Measurements from ENCODE around the gene RUFY3. TPM values are rescaled to one million over a fixed set of nuclear protein-coding genes. Genes with fewer than 3 reads are reported as not detected.

Gene RUFY3
- total RNA-seq, 1 experiment from 2014 or later, result 48.0 TPM

- H3K4me3 Mint-ChIP-seq, result no peak overlapping the region
- Histone ChIP-seq H3K23me2 (ENCODE audit: insufficient read length, low read depth, low read length, poor library complexity, severe bottlenecking) (no peaks in the 10 kb centered on the region), H3K9ac (ENCODE audit: extremely low read depth, insufficient read length, low read length) (no peak overlapping the region), H3K4ac (ENCODE audit: low read depth, low read length) (no peak overlapping the region), H2BK120ac (ENCODE audit: low read depth, low read length, poor library complexity, severe bottlenecking) (no peak overlapping the region), H3K9me3 (ENCODE audit: control insufficient read depth, low read depth, low read length) (no peaks in the 10 kb centered on the region), H3K79me1 (ENCODE audit: insufficient read depth, low read depth, low read length, poor library complexity, severe bottlenecking) (no peaks in the 10 kb centered on the region), H3K14ac (ENCODE audit: insufficient read depth, low read length) (no peak overlapping the region), H3K4me1 (ENCODE audit: insufficient read depth, low read length) (no peaks in the 10 kb centered on the region), H2BK20ac (ENCODE audit: low read depth, low read length, poor library complexity, severe bottlenecking) (no peak overlapping the region), H4K5ac (ENCODE audit: insufficient read length, low read depth, low read length) (no peak overlapping the region), H3K79me2 (ENCODE audit: insufficient read depth, low read length) (no peaks in the 10 kb centered on the region), H4K20me1 (ENCODE audit: control insufficient read depth, insufficient read depth, insufficient read length) (no peaks in the 10 kb centered on the region), H2AK5ac (ENCODE audit: insufficient read length, low read length) (no peak overlapping the region), H3K56ac (ENCODE audit: insufficient read length, low read depth, low read length) (no peak overlapping the region), H2BK5ac (ENCODE audit: insufficient read length, low read length) (no peak overlapping the region), H2AFZ (ENCODE audit: low read length) (no peak overlapping the region), H3K4me2 (ENCODE audit: insufficient read depth, insufficient read length, low read length) (no peak overlapping the region), H2BK15ac (ENCODE audit: low read depth, low read length) (no peak overlapping the region), H3K27ac (ENCODE audit: insufficient read length, low read depth, low read length) (no peak overlapping the region), H3K23ac (ENCODE audit: insufficient read length, low read depth, low read length) (no peak overlapping the region), H4K91ac (ENCODE audit: insufficient read length, low read depth, low read length) (no peak overlapping the region), H3T11ph (ENCODE audit: low read length) (no peak overlapping the region), H3K18ac (ENCODE audit: insufficient read length, low read depth, low read length) (no peak overlapping the region), H3K27me3 (ENCODE audit: insufficient read depth, low read length) (no peaks in the 10 kb centered on the region), H2BK12ac (ENCODE audit: insufficient read length, low read depth, low read length) (no peak overlapping the region), H4K8ac (replicated peaks; ENCODE audit: insufficient read length, low read depth, low read length) (no peak overlapping the region)
- H3K36me3 Mint-ChIP-seq (ENCODE audit: insufficient read depth in 1 of 3, low read depth in 3 of 3), result peaks cover 19 to 40% (median 32%) of the 10 kb centered on the region in 3 experiments
- no peaks in the 10 kb centered on the region for H3K9me3 Mint-ChIP-seq
- H3K4me1 Mint-ChIP-seq, result peaks cover 0 to 5% of the 10 kb centered on the region in 2 experiments; a peak in 1 of 4 replicates
- no peaks in the 10 kb centered on the region for H3K27me3 Mint-ChIP-seq (ENCODE audit: low read depth)
- no peak for DNase-seq
- TF ChIP-seq, protein P1, sequence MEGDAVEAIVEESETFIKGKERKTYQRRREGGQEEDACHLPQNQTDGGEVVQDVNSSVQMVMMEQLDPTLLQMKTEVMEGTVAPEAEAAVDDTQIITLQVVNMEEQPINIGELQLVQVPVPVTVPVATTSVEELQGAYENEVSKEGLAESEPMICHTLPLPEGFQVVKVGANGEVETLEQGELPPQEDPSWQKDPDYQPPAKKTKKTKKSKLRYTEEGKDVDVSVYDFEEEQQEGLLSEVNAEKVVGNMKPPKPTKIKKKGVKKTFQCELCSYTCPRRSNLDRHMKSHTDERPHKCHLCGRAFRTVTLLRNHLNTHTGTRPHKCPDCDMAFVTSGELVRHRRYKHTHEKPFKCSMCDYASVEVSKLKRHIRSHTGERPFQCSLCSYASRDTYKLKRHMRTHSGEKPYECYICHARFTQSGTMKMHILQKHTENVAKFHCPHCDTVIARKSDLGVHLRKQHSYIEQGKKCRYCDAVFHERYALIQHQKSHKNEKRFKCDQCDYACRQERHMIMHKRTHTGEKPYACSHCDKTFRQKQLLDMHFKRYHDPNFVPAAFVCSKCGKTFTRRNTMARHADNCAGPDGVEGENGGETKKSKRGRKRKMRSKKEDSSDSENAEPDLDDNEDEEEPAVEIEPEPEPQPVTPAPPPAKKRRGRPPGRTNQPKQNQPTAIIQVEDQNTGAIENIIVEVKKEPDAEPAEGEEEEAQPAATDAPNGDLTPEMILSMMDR (conservative IDR thresholded peaks at IDR 0.05), result no peak
- WGBS (ENCODE audit: extremely low coverage, insufficient read length, low lambda C conversion rate), result no CpG with 5 or more reads among the region's 2 CpGs
- no peak overlapping the region; a peak in 2 of 7 replicates for H3K27ac Mint-ChIP-seq
Observed at GRCh38 chr4:70816894-70817293, 95.1 kb downstream of the RUFY3 start.

Measured in H9 (cell line).